Stimulated activated CD8-positive, alpha-beta memory T cell treated with anti-CD3 and anti-CD28 coated beads, Interleukin-15, amount 100 ng/mL, for 48 hours (primary cell): ENCODE results near the gene IL27RA.
"Not testable (repeated sequence)": the region's sequence is repeated elsewhere in the genome, so short reads cannot be mapped to it uniquely, and the experiment has no call there.

Source experiments
- DNase-seq, 2 donors: peaks; one replicate each; pipeline ENCODE4 v3.0.0-alpha.2; 2020; ENCODE audit warnings: low read depth in 2 of 2

The IL27RA gene

GRCh38 chr19:13999085-13999484, 32.5 kb upstream of the IL27RA start:
- DNase-seq: no peak

- DNase-seq: no peak
These were observed 30.7 kb upstream of the IL27RA start for GRCh38 chr19:14000691-14001375.

GRCh38 chr19:14002571-14003250, 28.9 kb upstream of the IL27RA start:
- no peak for DNase-seq

- no peak for DNase-seq
These were observed 28.1 kb upstream of the IL27RA start for GRCh38 chr19:14003251-14004055.

GRCh38 chr19:14004619-14005348, 26.8 kb upstream of the IL27RA start:
- no peak for DNase-seq

GRCh38 chr19:14005349-14006084, 26.0 kb upstream of the IL27RA start:
- peak; percentile 84 for DNase-seq

GRCh38 chr19:14006085-14006765, 25.3 kb upstream of the IL27RA start, which contains the start of gene RFX1:
RFX1 (minus strand) TSS chr19:14006320; CDS start chr19:13993843, 12,477 bp downstream.
- peak; percentile 99 to 100 for DNase-seq

GRCh38 chr19:14006766-14007562, 24.6 kb upstream of the IL27RA start:
- DNase-seq: no peak

GRCh38 chr19:14012378-14012915, 19.1 kb upstream of the IL27RA start:
- DNase-seq: no peak

GRCh38 chr19:14015524-14016035, 16.0 kb upstream of the IL27RA start:
- DNase-seq: no peak

GRCh38 chr19:14019100-14019499, 12.5 kb upstream of the IL27RA start:
- no peak for DNase-seq

- not testable (repeated sequence) for DNase-seq
These were observed 11.8 kb upstream of the IL27RA start for GRCh38 chr19:14019739-14020138.

GRCh38 chr19:14021474-14021873, 10.1 kb upstream of the IL27RA start:
- DNase-seq: no peak

- DNase-seq: no peak
These were observed 9.1 kb upstream of the IL27RA start for GRCh38 chr19:14022469-14022868.

GRCh38 chr19:14023404-14024235, 7.9 kb upstream of the IL27RA start:
- no peak for DNase-seq

GRCh38 chr19:14026652-14027192, 4.8 kb upstream of the IL27RA start:
- not testable (repeated sequence) for DNase-seq

- DNase-seq: no peak
These were observed 3.6 kb upstream of the IL27RA start, which contains the start of gene RLN3 for GRCh38 chr19:14027856-14028450. RLN3 (plus strand) TSS chr19:14028148; CDS start chr19:14028205, 57 bp downstream.
